ENCODE results near the gene IFNGR1. TPM values are rescaled to one million over a fixed set of nuclear protein-coding genes. Genes with fewer than 3 reads are reported as not detected.

The IFNGR1 gene
- total RNA-seq, 1 donor from 2014 or later = 38.3 TPM

DNA sequence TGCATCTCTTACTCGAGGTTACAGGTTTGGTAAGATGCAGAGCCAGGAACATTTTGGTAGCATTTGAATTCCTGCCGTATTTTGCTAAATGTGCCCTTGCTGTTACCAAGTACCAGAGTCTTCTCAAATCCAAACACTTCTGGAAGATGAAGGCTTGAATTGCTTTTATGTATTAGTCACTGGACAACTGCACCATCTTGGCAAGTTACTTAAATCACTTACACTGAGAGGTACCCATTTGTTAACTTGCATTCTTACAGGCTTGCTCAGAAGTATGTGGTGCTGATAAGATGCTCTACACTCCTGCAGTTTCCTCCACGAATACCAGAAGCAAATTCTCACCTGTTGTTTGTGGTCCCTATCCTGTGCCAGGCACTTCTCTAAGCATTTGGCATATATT, 58.4 kb downstream of the IFNGR1 start:
- Histone ChIP-seq H2AFZ (ENCODE audit: low read depth, low read length) (no peak overlapping the region), H3K4me3 (ENCODE audit: insufficient read depth, low read depth, low read length) (no peak overlapping the region), H3K27ac (ENCODE audit: low read depth, low read length) (no peak overlapping the region), H3K27me3 (ENCODE audit: insufficient read depth, low read length) (no peaks in the 10 kb centered on the region), H3K4me2 (ENCODE audit: low read length) (no peak overlapping the region), H4K20me1 (ENCODE audit: insufficient read depth, low read length) (no peaks in the 10 kb centered on the region), H3K4me1 (ENCODE audit: insufficient read depth, low read length) (no peaks in the 10 kb centered on the region), H3K36me3 (ENCODE audit: insufficient read depth, low read length) (no peaks in the 10 kb centered on the region), H3K9ac (ENCODE audit: low read length) (no peak overlapping the region), H3K79me2 (ENCODE audit: insufficient read depth, low read length) (no peaks in the 10 kb centered on the region), H3K9me3 (ENCODE audit: insufficient read depth, low read depth, low read length) (peaks cover 4% of the 10 kb centered on the region)
- no peak overlapping the region for H3K4me3 Mint-ChIP-seq (ENCODE audit: unreplicated experiment)
- H3K27ac Mint-ChIP-seq (ENCODE audit: unreplicated experiment) = no peak overlapping the region
- DNase-seq (ENCODE audit: low read depth) = peak; percentile 82
- no peak for FAIRE-seq
- H3K9me3 Mint-ChIP-seq (ENCODE audit: unreplicated experiment) = peaks cover 27% of the 10 kb centered on the region
- H3K4me1 Mint-ChIP-seq (ENCODE audit: low read depth, unreplicated experiment) = peaks cover 4% of the 10 kb centered on the region
- H3K27me3 Mint-ChIP-seq (ENCODE audit: low read depth, unreplicated experiment) = no peaks in the 10 kb centered on the region
- H3K36me3 Mint-ChIP-seq (ENCODE audit: low read depth, unreplicated experiment) = peaks cover 2% of the 10 kb centered on the region
- no peak for TF ChIP-seq EZH2 (IDR thresholded peaks at IDR 0.05; ENCODE audit: insufficient read depth, low read length)
- TF ChIP-seq, protein P1, sequence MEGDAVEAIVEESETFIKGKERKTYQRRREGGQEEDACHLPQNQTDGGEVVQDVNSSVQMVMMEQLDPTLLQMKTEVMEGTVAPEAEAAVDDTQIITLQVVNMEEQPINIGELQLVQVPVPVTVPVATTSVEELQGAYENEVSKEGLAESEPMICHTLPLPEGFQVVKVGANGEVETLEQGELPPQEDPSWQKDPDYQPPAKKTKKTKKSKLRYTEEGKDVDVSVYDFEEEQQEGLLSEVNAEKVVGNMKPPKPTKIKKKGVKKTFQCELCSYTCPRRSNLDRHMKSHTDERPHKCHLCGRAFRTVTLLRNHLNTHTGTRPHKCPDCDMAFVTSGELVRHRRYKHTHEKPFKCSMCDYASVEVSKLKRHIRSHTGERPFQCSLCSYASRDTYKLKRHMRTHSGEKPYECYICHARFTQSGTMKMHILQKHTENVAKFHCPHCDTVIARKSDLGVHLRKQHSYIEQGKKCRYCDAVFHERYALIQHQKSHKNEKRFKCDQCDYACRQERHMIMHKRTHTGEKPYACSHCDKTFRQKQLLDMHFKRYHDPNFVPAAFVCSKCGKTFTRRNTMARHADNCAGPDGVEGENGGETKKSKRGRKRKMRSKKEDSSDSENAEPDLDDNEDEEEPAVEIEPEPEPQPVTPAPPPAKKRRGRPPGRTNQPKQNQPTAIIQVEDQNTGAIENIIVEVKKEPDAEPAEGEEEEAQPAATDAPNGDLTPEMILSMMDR (IDR thresholded peaks at IDR 0.05; ENCODE audit: insufficient read depth, low read depth, low read length) = no peak

DNA sequence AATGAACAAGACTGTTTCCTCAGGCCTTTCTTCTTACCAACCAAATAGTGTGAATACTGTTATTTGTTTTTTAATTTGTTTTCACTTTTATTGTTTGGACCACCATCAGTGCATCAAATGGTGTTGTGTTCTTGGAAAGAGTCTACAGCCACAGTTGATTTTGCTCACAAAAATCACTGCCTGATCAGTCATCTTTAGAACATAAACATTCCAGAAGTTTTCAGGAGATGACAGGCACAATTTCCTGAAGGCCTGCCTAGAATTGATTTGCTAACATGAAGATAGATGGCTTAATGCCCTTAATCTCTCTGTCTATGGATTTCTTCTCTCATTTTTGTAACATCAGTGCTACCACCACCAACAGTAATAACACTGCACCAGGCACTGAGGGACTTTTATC, 59.3 kb downstream of the IFNGR1 start:
- no peak for FAIRE-seq
- Histone ChIP-seq H3K36me3 (ENCODE audit: insufficient read depth, low read length) (no peaks in the 10 kb centered on the region), H3K9me3 (ENCODE audit: insufficient read depth, low read depth, low read length) (peaks cover 4% of the 10 kb centered on the region), H4K20me1 (ENCODE audit: insufficient read depth, low read length) (no peaks in the 10 kb centered on the region), H3K4me3 (ENCODE audit: insufficient read depth, low read depth, low read length) (no peak overlapping the region), H3K27me3 (ENCODE audit: insufficient read depth, low read length) (no peaks in the 10 kb centered on the region), H3K4me2 (ENCODE audit: low read length) (no peak overlapping the region), H3K9ac (ENCODE audit: low read length) (no peak overlapping the region), H3K79me2 (ENCODE audit: insufficient read depth, low read length) (no peaks in the 10 kb centered on the region), H2AFZ (ENCODE audit: low read depth, low read length) (no peak overlapping the region), H3K4me1 (ENCODE audit: insufficient read depth, low read length) (no peaks in the 10 kb centered on the region), H3K27ac (ENCODE audit: low read depth, low read length) (no peak overlapping the region)
- Mint-ChIP-seq H3K27ac (ENCODE audit: unreplicated experiment) (no peak overlapping the region), H3K36me3 (ENCODE audit: low read depth, unreplicated experiment) (peaks cover 2% of the 10 kb centered on the region), H3K4me1 (ENCODE audit: low read depth, unreplicated experiment) (peaks cover 8% of the 10 kb centered on the region), H3K9me3 (ENCODE audit: unreplicated experiment) (peaks cover 23% of the 10 kb centered on the region), H3K27me3 (ENCODE audit: low read depth, unreplicated experiment) (no peaks in the 10 kb centered on the region), H3K4me3 (ENCODE audit: unreplicated experiment) (no peak overlapping the region)
- DNase-seq (ENCODE audit: low read depth) = no peak
- TF ChIP-seq EZH2 (IDR thresholded peaks at IDR 0.05; ENCODE audit: insufficient read depth, low read length) = no peak
- TF ChIP-seq, protein P1 (IDR thresholded peaks at IDR 0.05; ENCODE audit: insufficient read depth, low read depth, low read length) = no peak

DNA sequence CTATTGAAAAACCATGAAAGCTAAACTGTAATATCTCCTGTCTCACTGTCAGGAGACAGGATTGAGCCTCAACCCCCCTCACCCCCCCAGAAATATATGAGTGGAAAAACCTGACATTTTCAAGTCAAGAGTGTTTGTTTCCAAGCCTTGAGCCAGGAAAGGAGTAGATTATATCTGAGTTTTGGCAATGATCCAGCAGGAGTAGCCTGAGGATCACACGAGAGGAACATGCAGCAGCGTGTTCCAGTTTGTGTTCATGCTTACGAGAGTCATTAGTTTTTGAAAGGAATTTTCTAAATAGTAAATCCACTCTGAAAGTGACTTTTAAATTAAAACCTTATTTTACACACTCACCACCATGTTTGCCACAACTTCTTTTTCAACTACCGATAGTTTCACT, 61.6 kb downstream of the IFNGR1 start:
- Mint-ChIP-seq H3K9me3 (ENCODE audit: unreplicated experiment) (peaks cover 12% of the 10 kb centered on the region), H3K4me3 (ENCODE audit: unreplicated experiment) (no peak overlapping the region), H3K27ac (ENCODE audit: unreplicated experiment) (no peak overlapping the region), H3K27me3 (ENCODE audit: low read depth, unreplicated experiment) (no peaks in the 10 kb centered on the region), H3K36me3 (ENCODE audit: low read depth, unreplicated experiment) (no peaks in the 10 kb centered on the region), H3K4me1 (ENCODE audit: low read depth, unreplicated experiment) (peaks cover 8% of the 10 kb centered on the region)
- H3K27ac ChIP-seq (ENCODE audit: low read depth, low read length) = no peak overlapping the region
- H4K20me1 ChIP-seq (ENCODE audit: insufficient read depth, low read length) = no peaks in the 10 kb centered on the region
- H3K27me3 ChIP-seq (ENCODE audit: insufficient read depth, low read length) = no peaks in the 10 kb centered on the region
- TF ChIP-seq, protein P1 (IDR thresholded peaks at IDR 0.05; ENCODE audit: insufficient read depth, low read depth, low read length) = no peak
- TF ChIP-seq EZH2 (IDR thresholded peaks at IDR 0.05; ENCODE audit: insufficient read depth, low read length) = no peak
- no peaks in the 10 kb centered on the region for H3K4me1 ChIP-seq (ENCODE audit: insufficient read depth, low read length)
- no peak for FAIRE-seq
- H3K4me3 ChIP-seq (ENCODE audit: insufficient read depth, low read depth, low read length) = no peak overlapping the region
- no peaks in the 10 kb centered on the region for H3K79me2 ChIP-seq (ENCODE audit: insufficient read depth, low read length)
- no peak for DNase-seq (ENCODE audit: low read depth)
- H3K4me2 ChIP-seq (ENCODE audit: low read length) = no peak overlapping the region
- H3K9ac ChIP-seq (ENCODE audit: low read length) = no peak overlapping the region
- no peak overlapping the region for H2AFZ ChIP-seq (ENCODE audit: low read depth, low read length)
- no peaks in the 10 kb centered on the region for H3K36me3 ChIP-seq (ENCODE audit: insufficient read depth, low read length)
- no peaks in the 10 kb centered on the region for H3K9me3 ChIP-seq (ENCODE audit: insufficient read depth, low read depth, low read length)
